SU-DHL-6 (cell line): Measurements from ENCODE around the gene INKA2.

Experiments
- H2AFZ ChIP-seq: fragments of 200-600 bp; sonication (generic); 2 replicates; pipeline ENCODE4 v1.6.1; 2014; ENCODE audit warnings: low read depth, mild to moderate bottlenecking, moderate library complexity, mixed read lengths, antibody characterized with exemption, low read length; ENCODE audit not compliant: severe bottlenecking
- H3F3A ChIP-seq: fragments of 200-600 bp; shearing (Covaris generic); 2 replicates; pipeline ENCODE4 v1.6.0; 2016; ENCODE audit warnings: antibody characterized with exemption, mild to moderate bottlenecking; ENCODE audit not compliant: insufficient read depth
- H3K27ac ChIP-seq: fragments of 200-600 bp; sonication (generic); 2 replicates; pipeline ENCODE4 v1.5.1; 2016; ENCODE audit warnings: low read depth, mild to moderate bottlenecking, low read length, moderate library complexity, mixed read lengths
- H3K27me3 ChIP-seq: fragments of 200-600 bp; sonication (generic), shearing (Covaris generic); 2 replicates; pipeline ENCODE4 v1.6.0; 2014; ENCODE audit warnings: mild to moderate bottlenecking, low read length
- H3K36me3 ChIP-seq: fragments of 200-600 bp; sonication (generic); 2 replicates; pipeline ENCODE4 v1.6.1; 2014; ENCODE audit warnings: mild to moderate bottlenecking, low read length, mixed read lengths
- H3K4me2 ChIP-seq: fragments of 300-600, 200-600 bp; shearing (Covaris generic), sonication (generic); 2 replicates; pipeline ENCODE4 v1.6.0; 2014; ENCODE audit warnings: low read length, low read depth, mild to moderate bottlenecking; ENCODE audit not compliant: poor library complexity, severe bottlenecking
- H3K4me3 ChIP-seq: fragments of 200-600 bp; sonication (generic); 2 replicates; pipeline ENCODE4 v1.5.1; 2014; ENCODE audit warnings: antibody characterized with exemption, low read length, mild to moderate bottlenecking, mixed read lengths; ENCODE audit not compliant: insufficient read depth, poor library complexity, severe bottlenecking
- H3K79me2 ChIP-seq: fragments of 200-600 bp; sonication (generic); 2 replicates; pipeline ENCODE4 v1.6.1; 2014; ENCODE audit warnings: mild to moderate bottlenecking, low read length, moderate library complexity; ENCODE audit not compliant: insufficient read depth
- H3K9ac ChIP-seq: fragments of 200-600 bp; sonication (generic); 2 replicates; pipeline ENCODE4 v1.7.0; 2014; ENCODE audit warnings: mild to moderate bottlenecking, low read length
- H3K9me2 ChIP-seq: fragments of 200-600 bp; sonication (generic); replicated peaks from 2 replicates; pipeline ENCODE4 v1.6.1; 2014; ENCODE audit warnings: low read length; ENCODE audit not compliant: insufficient read depth
- H3K9me3 ChIP-seq: fragments of 200-600 bp; sonication (generic); 2 replicates; pipeline ENCODE4 v1.6.1; 2014; ENCODE audit warnings: low read length, mixed read lengths; ENCODE audit not compliant: insufficient read depth
- H4K20me1 ChIP-seq: fragments of 200-600 bp; sonication (generic); 2 replicates; pipeline ENCODE4 v1.6.1; 2014; ENCODE audit warnings: low read depth, mild to moderate bottlenecking, antibody characterized with exemption, low read length, moderate library complexity, mixed read lengths
- CTCF ChIP-seq: fragments of 200-600 bp; sonication (generic); IDR thresholded peaks from one replicate; pipeline ENCODE4 v1.5.1; 2017; ENCODE audit warnings: antibody characterized with exemption, mild to moderate bottlenecking, low read length, moderate library complexity; ENCODE audit not compliant: insufficient read depth, poor library complexity, severe bottlenecking
- EZH2phosphoT487 ChIP-seq: fragments of 200-600 bp; sonication (generic), shearing (Covaris generic); conservative IDR thresholded peaks from 2 replicates; pipeline ENCODE4 v1.6.1; 2018; ENCODE audit warnings: mild to moderate bottlenecking, antibody characterized with exemption, low read length, moderate library complexity, mixed read lengths

The INKA2 gene

DNA sequence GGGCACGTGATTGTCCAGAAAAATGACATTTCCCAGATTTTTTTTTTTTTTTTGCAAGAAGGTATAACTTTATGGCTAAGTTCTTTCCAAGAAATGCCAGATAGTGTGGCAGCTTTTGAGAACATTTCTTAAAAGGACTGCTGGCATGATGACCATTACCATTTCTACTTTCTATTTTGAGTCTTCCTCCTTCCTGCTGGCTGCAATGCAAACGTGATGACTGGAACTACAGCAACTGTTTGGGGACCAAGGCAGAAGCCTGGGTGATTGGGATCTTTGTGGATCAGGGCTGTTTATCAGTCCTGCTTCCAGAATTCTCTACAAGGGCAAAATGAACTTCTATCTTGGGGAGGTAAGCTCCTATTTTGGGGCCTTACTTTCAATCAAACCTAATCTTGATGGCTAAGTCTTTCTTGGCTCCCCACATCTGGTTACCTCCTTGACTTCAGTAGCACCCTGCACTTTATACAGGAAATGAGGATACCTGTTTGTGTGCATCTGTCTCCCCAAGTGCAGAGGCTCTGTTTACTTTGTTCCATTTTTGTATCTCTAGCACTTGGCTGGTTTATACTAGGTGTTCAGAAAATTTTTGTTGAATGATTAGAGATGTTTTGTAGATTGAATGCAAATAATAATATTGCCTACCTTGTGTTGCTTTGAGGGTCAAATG is 12.8 kb upstream of the INKA2 start:
- H3K27ac ChIP-seq, result no peak overlapping the region
- no peaks in the 10 kb centered on the region for H3K27me3 ChIP-seq
- no peak overlapping the region for H3K9ac ChIP-seq
- no peak overlapping the region for H2AFZ ChIP-seq
- TF ChIP-seq EZH2phosphoT487, result no peak
- TF ChIP-seq CTCF, result no peak
- H3K4me2 ChIP-seq, result no peak overlapping the region
- no peaks in the 10 kb centered on the region for H3K9me2 ChIP-seq
- no peak overlapping the region for H3K4me3 ChIP-seq
- H3K36me3 ChIP-seq, result no peaks in the 10 kb centered on the region
- H3K9me3 ChIP-seq, result no peaks in the 10 kb centered on the region
- no peaks in the 10 kb centered on the region for H3F3A ChIP-seq
- H3K79me2 ChIP-seq, result peaks cover 15% of the 10 kb centered on the region
- H4K20me1 ChIP-seq, result no peaks in the 10 kb centered on the region; the same call in 1 of the 2 replicates

DNA sequence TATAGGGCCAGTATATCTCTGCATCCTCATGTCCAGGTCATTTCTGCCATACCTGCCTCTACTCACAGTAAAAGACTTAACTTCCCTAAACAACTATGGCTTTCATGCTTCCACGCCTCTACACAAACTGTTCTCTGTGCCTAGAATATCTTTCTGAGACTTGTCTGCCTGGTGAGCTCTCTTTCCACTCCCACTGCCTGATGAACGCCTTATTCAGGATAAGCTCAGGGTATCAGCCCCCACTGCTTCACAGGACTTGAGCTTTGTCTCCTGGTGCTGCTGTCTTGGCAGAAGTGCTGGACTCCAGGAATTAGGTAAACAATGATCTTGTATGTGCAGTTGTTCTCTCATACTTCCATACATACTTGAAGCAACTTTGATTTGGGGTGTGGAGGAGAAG is 11.7 kb upstream of the INKA2 start:
- Histone ChIP-seq H3K79me2 (peaks cover 3% of the 10 kb centered on the region; the same call in 1 of the 2 replicates), H3K36me3 (no peaks in the 10 kb centered on the region), H3K9me3 (no peaks in the 10 kb centered on the region), H3K4me3 (no peak overlapping the region), H3F3A (no peaks in the 10 kb centered on the region), H2AFZ (no peak overlapping the region), H4K20me1 (no peaks in the 10 kb centered on the region), H3K9me2 (no peaks in the 10 kb centered on the region), H3K27ac (no peak overlapping the region), H3K9ac (no peak overlapping the region), H3K27me3 (no peaks in the 10 kb centered on the region), H3K4me2 (no peak overlapping the region)
- TF ChIP-seq CTCF, result no peak
- no peak for TF ChIP-seq EZH2phosphoT487

DNA sequence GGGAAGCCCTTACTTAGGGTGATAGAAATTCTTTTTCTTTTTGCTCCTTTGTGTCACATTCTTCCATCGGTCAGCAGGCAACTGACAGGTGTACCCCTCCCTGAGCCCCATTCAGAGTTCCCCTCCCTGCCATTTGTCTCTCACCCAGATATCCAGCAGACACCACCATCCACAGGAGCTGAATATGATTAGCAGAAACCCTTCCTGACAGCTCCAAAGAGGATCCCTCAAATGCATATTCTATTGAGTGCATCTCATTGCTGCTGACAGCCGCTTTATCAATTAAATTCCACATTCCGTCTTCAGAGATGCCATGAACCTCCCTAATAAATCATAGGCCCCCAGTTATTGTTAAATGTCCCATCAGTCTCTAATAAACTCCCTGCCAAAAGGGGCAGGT is 10.4 kb upstream of the INKA2 start:
- H3K36me3 ChIP-seq, result no peaks in the 10 kb centered on the region
- no peaks in the 10 kb centered on the region for H3K79me2 ChIP-seq
- no peaks in the 10 kb centered on the region for H3K9me3 ChIP-seq
- H3K4me2 ChIP-seq, result no peak overlapping the region
- no peaks in the 10 kb centered on the region for H3K27me3 ChIP-seq
- no peak overlapping the region for H3K4me3 ChIP-seq
- H3K27ac ChIP-seq, result no peak overlapping the region
- H3K9ac ChIP-seq, result no peak overlapping the region
- H3K9me2 ChIP-seq, result no peaks in the 10 kb centered on the region
- TF ChIP-seq EZH2phosphoT487 (no peak), CTCF (no peak)
- H4K20me1 ChIP-seq, result no peaks in the 10 kb centered on the region
- no peaks in the 10 kb centered on the region for H3F3A ChIP-seq
- H2AFZ ChIP-seq, result no peak overlapping the region
